GM12878 (cell line): ENCODE results near the gene NKX2-3. TPM values are rescaled to one million over a fixed set of nuclear protein-coding genes. Genes with fewer than 3 reads are reported as not detected.

Experiments used
- ATAC-seq: fragments of 200-7000 bp; cut with Tn5 transposase; 3 replicates; pipeline ENCODE4 v1.9.1; 2020; ENCODE audit warnings: mild to moderate bottlenecking, moderate library complexity
- BruUV-seq: library from RNA; stranded (reverse); fragments of 400-500 nt; replicated peaks from 2 replicates; lab custom pipeline; 2021; lab: Mats Ljungman, UMichigan
- CTCF ChIA-PET: fragments of 300-600 bp; sonication (Branson Sonifier 250); formaldehyde crosslinking; extraction: SDS; loops from one replicate; lab custom pipeline; 2021; ENCODE audit warnings: inconsistent platforms; lab: Yijun Ruan, JAX
- POLR2A ChIA-PET: fragments of 350-600 bp; formaldehyde crosslinking; extraction: SDS; loops from one replicate; lab custom pipeline; 2021; ENCODE audit warnings: inconsistent platforms; lab: Charles Lee
- RAD21 ChIA-PET: fragments of 300-600 bp; sonication (Branson Sonifier 250); formaldehyde crosslinking; loops from one replicate; lab custom pipeline; 2023; ENCODE audit warnings: antibody characterized with exemption; ENCODE audit not compliant: unreplicated experiment; lab: Charles Lee
- SMC1A ChIA-PET: fragments of 300-600 bp; sonication (Branson Sonifier 250); formaldehyde crosslinking; loops from one replicate; lab custom pipeline; 2023; ENCODE audit not compliant: unreplicated experiment, uncharacterized antibody; lab: Charles Lee
- DNase-seq: peaks from one replicate; pipeline ENCODE4 v3.0.0-alpha.2; 2011; ENCODE audit warnings: low read depth, low spot score
- FAIRE-seq: peaks from 3 replicates; lab custom pipeline; 2011; peaks lifted over from hg19 to GRCh38; lab: Jason Lieb, UNC
- H2AFZ ChIP-seq: 2 replicates; pipeline ENCODE4 v1.6.0; 2011; ENCODE audit warnings: low read depth, low read length, control low read depth; ENCODE audit not compliant: control insufficient read depth
- H3K27ac ChIP-seq: 2 replicates; pipeline ENCODE4 v1.5.1; 2011; ENCODE audit warnings: control low read depth; ENCODE audit not compliant: control insufficient read depth, insufficient read depth
- H3K27me3 ChIP-seq, 2 experiments: replicated peaks in 1 of 2; 2 replicates each; pipeline versions ENCODE4 v1.6.0 to v1.6.1; 2011; ENCODE audit warnings: low read length in 1 of 2; ENCODE audit not compliant: control insufficient read depth in 2 of 2, insufficient read depth in 2 of 2
- H3K36me3 ChIP-seq, 2 experiments: 2 replicates each; pipeline ENCODE4 v1.5.1; 2011; ENCODE audit warnings: low read length in 1 of 2; ENCODE audit not compliant: control insufficient read depth in 2 of 2, insufficient read depth in 2 of 2
- H3K4me1 ChIP-seq: 2 replicates; pipeline ENCODE4 v1.6.1; 2011; ENCODE audit warnings: mild to moderate bottlenecking, low read length, moderate library complexity, mixed read lengths; ENCODE audit not compliant: control insufficient read depth, insufficient read depth
- H3K4me2 ChIP-seq: 2 replicates; pipeline ENCODE4 v1.6.0; 2011; ENCODE audit warnings: control low read depth; ENCODE audit not compliant: control insufficient read depth, insufficient read depth
- H3K4me3 ChIP-seq: fragments of 200-600 bp; sonication (generic); 2 replicates; pipeline ENCODE4 v1.5.1; 2016
- H3K79me2 ChIP-seq: 2 replicates; pipeline ENCODE4 v1.6.0; 2011; ENCODE audit warnings: low read length; ENCODE audit not compliant: control insufficient read depth, insufficient read depth
- H3K9ac ChIP-seq: 2 replicates; pipeline ENCODE4 v1.8.0; 2011; ENCODE audit warnings: low read length, control low read depth, mixed read lengths; ENCODE audit not compliant: control insufficient read depth, insufficient read depth
- H3K9me3 ChIP-seq: replicated peaks from 3 replicates; pipeline ENCODE4 v1.5.1; 2011; ENCODE audit warnings: mild to moderate bottlenecking, low read length; ENCODE audit not compliant: control insufficient read depth, insufficient read depth
- H4K20me1 ChIP-seq: 2 replicates; pipeline ENCODE4 v1.6.0; 2011; ENCODE audit not compliant: control insufficient read depth, insufficient read depth
- ATF2 ChIP-seq: IDR thresholded peaks from 2 replicates; pipeline ENCODE4 v1.6.1; 2012; ENCODE audit warnings: low read length, inconsistent platforms
- CREB1 ChIP-seq: IDR thresholded peaks from 2 replicates; pipeline ENCODE4 v1.6.1; 2012; ENCODE audit warnings: low read depth, mild to moderate bottlenecking, inconsistent platforms
- ETV6 ChIP-seq, 2 experiments: fragments of 450-650 bp in 1 of 2; IDR thresholded peaks in 1 of 2; conservative IDR thresholded peaks in 1 of 2; 2 replicates each; pipeline ENCODE4 v1.6.1; 2014; ENCODE audit warnings: antibody characterized with exemption in 1 of 2, borderline replicate concordance in 1 of 2, low read depth in 1 of 2, mild to moderate bottlenecking in 1 of 2, moderate library complexity in 1 of 2
- FOXK2 ChIP-seq: fragments of 450-650 bp; IDR thresholded peaks from 2 replicates; pipeline ENCODE4 v1.6.1; 2017; ENCODE audit warnings: mild to moderate bottlenecking, moderate library complexity
- NRF1 ChIP-seq: conservative IDR thresholded peaks from 2 replicates; pipeline ENCODE4 v1.6.1; 2011; ENCODE audit warnings: mild to moderate bottlenecking, low read depth, low read length, improper control_type of control experiment
- SMAD1 ChIP-seq: fragments of 450-650 bp; IDR thresholded peaks from 2 replicates; pipeline ENCODE4 v1.6.1; 2018; ENCODE audit warnings: mild to moderate bottlenecking, low read depth; ENCODE audit not compliant: partially characterized antibody
- SREBF2 ChIP-seq: IDR thresholded peaks from 2 replicates; pipeline ENCODE4 v1.6.1; 2012; ENCODE audit warnings: mild to moderate bottlenecking, low read length
- STAT3 ChIP-seq: IDR thresholded peaks from 2 replicates; pipeline ENCODE4 v1.6.1; 2011; ENCODE audit warnings: low read depth, low read length, improper control_type of control experiment
- ZBTB11 ChIP-seq: fragments of 450-650 bp; formaldehyde crosslinking; IDR thresholded peaks from 2 replicates; pipeline ENCODE4 v1.5.0; 2022; ENCODE audit warnings: mild to moderate bottlenecking, missing genetic modification characterization
- ZBTB33 ChIP-seq: fragments of 450-650 bp; IDR thresholded peaks from 2 replicates; pipeline ENCODE4 v1.6.1; 2017; ENCODE audit warnings: mild to moderate bottlenecking
- ZNF217 ChIP-seq: fragments of 450-650 bp; IDR thresholded peaks from 2 replicates; pipeline ENCODE4 v1.6.1; 2017; ENCODE audit warnings: antibody characterized with exemption, mild to moderate bottlenecking
- WGBS: methylation state at CpG from one replicate; pipeline ENCODE4 v1.1.6; 2016; ENCODE audit warnings: low lambda C conversion rate; ENCODE audit not compliant: insufficient replicate concordance, insufficient coverage; ENCODE audit errors: missing lambda C conversion rate; 5-methylcytosine and 5-hydroxymethylcytosine counted together
- in situ Hi-C: fragments of 300-500 bp; cut with MboI; formaldehyde crosslinking; loops from 9 replicates; pipeline ENCODE4 v1.14.3; 2018; ENCODE audit warnings: mixed read lengths
- intact Hi-C: fragments of 100-400 bp; cut with micrococcal nuclease; formaldehyde crosslinking; loops from one replicate; pipeline ENCODE4 v1.14.2; 2022; ENCODE audit not compliant: unreplicated experiment
- polyA plus RNA-seq, 11 experiments: library from polyadenylated mRNA; depleted of rRNA in 4 of 11; unstranded in 6 of 11; stranded (reverse) in 5 of 11; fragments of >200 nt; fragmentation: Nextera tagmentation in 4 of 11; fragmentation: Illumina TruSeq in 1 of 11; extraction: Ambion mirVana in 4 of 11; extraction: Trizol in 1 of 11; gene quantifications; 1 replicate in 1 of 11; 2 replicates in 10 of 11; pipeline versions ENCODE4 v1.2.1 to v1.2.3, GENCODE V29; 2011 to 2016; ENCODE audit warnings: inconsistent platforms in 2 of 11, missing spikeins in 2 of 11, low read depth in 1 of 11
- total RNA-seq, 4 experiments: library from RNA; depleted of rRNA in 3 of 4; stranded (reverse); fragments of >200 nt in 3 of 4; fragmentation: Illumina TruSeq in 1 of 4; extraction: Trizol in 1 of 4; gene quantifications; 2 replicates each; pipeline versions ENCODE4 v1.2.1 to v1.2.3, GENCODE V29; 2013 to 2021

The NKX2-3 gene
- total and polyA plus RNA-seq, 10 of the 15 experiments (the other 5 are each of a cell fraction or from before 2014, with no cell fraction given): not detected

GRCh38 chr10:99522470-99523250 is 10.1 kb upstream of the NKX2-3 start:
- no peaks in the 10 kb centered on the region for H3K79me2 ChIP-seq
- TF ChIP-seq ZBTB11 (CRISPR knock-in tag) (no peak), SMAD1 (no peak), ZBTB33 (no peak), ATF2 (no peak), NRF1 (no peak), SREBF2 (no peak), ETV6 (conservative IDR thresholded peaks at IDR 0.05 in 1 of 2, IDR thresholded peaks at IDR 0.05 in 1 of 2; ENCODE audit: borderline replicate concordance in 1 of 2, low read depth in 1 of 2) (no peak), STAT3 (no peak), ZNF217 (no peak), FOXK2 (no peak), CREB1 (no peak)
- ATAC-seq: no peak
- DNase-seq: no peak
- FAIRE-seq: no peak
- ChIA-PET POLR2A (no interaction called here), CTCF (no interaction called here), RAD21 (no interaction called here), SMC1A (no interaction called here)
- intact Hi-C loops (no loop called here), in situ Hi-C loops (no loop called here)
- no peaks in the 10 kb centered on the region for H4K20me1 ChIP-seq
- no peak overlapping the region for H3K4me3 ChIP-seq
- no peak overlapping the region for H3K4me2 ChIP-seq
- H3K36me3 ChIP-seq: no peaks in the 10 kb centered on the region
- H2AFZ ChIP-seq: no peak overlapping the region
- H3K27ac ChIP-seq: no peak overlapping the region
- no peaks in the 10 kb centered on the region for H3K4me1 ChIP-seq
- BruUV-seq: no TSS peak
- WGBS: 57% methylated on average over 35 of the region's 35 CpGs
- no peaks in the 10 kb centered on the region; the same call in 2 of the 3 replicates for H3K9me3 ChIP-seq
- no peak overlapping the region for H3K9ac ChIP-seq
- peaks cover 0 to 3% of the 10 kb centered on the region in 2 experiments for H3K27me3 ChIP-seq
